ENCODE data around the gene FHIP2A. TPM values are rescaled to one million over a fixed set of nuclear protein-coding genes. Genes with fewer than 3 reads are reported as not detected.

The FHIP2A gene
- total and polyA plus RNA-seq, 12 donors, result 8.1 to 39.6 (median 25.2) TPM

DNA sequence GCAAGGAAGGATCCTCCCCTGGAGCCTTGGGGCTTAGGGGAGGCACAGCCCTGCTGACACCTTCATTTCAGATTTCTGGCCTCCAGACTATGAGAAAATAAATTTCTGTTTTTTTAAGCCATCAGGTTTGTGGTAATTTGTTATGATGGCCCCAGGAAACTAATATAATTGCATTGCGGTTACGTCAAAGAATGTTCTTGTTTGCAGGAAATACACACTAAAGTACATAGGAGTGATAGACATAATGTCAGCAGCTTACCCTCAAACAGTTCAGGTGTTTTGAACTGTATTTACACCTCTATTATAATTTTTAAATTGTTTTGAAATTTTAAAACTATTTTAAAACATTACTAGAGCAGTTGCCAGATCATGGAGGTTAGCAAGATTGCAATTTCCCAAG is 12.6 kb upstream of the FHIP2A start:
- TF ChIP-seq, protein P1, sequence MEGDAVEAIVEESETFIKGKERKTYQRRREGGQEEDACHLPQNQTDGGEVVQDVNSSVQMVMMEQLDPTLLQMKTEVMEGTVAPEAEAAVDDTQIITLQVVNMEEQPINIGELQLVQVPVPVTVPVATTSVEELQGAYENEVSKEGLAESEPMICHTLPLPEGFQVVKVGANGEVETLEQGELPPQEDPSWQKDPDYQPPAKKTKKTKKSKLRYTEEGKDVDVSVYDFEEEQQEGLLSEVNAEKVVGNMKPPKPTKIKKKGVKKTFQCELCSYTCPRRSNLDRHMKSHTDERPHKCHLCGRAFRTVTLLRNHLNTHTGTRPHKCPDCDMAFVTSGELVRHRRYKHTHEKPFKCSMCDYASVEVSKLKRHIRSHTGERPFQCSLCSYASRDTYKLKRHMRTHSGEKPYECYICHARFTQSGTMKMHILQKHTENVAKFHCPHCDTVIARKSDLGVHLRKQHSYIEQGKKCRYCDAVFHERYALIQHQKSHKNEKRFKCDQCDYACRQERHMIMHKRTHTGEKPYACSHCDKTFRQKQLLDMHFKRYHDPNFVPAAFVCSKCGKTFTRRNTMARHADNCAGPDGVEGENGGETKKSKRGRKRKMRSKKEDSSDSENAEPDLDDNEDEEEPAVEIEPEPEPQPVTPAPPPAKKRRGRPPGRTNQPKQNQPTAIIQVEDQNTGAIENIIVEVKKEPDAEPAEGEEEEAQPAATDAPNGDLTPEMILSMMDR (IDR thresholded peaks at IDR 0.05), result no peak
- TF ChIP-seq POLR2A (IDR thresholded peaks at IDR 0.05), result no peak
- 95 to 99% (median 96%) methylated on average over 2 of the region's 2 CpGs for WGBS, 4 donors
- Histone ChIP-seq H3K27ac (no peak overlapping the region), H3K27me3 (no peaks in the 10 kb centered on the region), H3K4me3 (no peak overlapping the region), H3K4me1 (replicated peaks in 1 of 2) (no peaks in the 10 kb centered on the region), H3K9me3 (replicated peaks in 1 of 3) (no peaks in the 10 kb centered on the region), H3K36me3 (replicated peaks in 1 of 2) (no peaks in the 10 kb centered on the region)
- DNase-seq, result no peak
- intact Hi-C loops (cut with DNase I), result no loop called here

DNA sequence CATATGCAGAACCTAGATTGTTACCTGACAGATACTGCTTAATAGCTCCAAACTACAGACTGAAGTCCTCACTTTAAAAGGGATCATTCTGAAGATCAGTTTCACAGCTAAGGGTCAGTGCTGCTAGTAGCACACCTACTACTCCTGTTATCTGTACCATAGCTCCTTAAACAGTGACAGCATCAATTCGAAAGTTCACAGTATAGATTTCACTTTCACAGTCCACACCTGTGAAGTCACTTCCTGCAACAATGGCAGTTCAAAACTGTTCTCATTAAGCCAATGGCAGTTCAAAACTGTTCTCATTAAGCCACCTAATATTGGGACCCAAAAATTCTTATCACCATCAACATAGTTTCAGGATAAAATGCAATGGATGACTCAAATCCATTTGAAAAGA is 10.7 kb upstream of the FHIP2A start:
- TF ChIP-seq POLR2A (IDR thresholded peaks at IDR 0.05), result no peak
- TF ChIP-seq, protein P1 (IDR thresholded peaks at IDR 0.05), result no peak
- no peaks in the 10 kb centered on the region for H3K9me3 ChIP-seq (replicated peaks in 1 of 3)
- H3K27me3 ChIP-seq, result no peaks in the 10 kb centered on the region
- H3K4me1 ChIP-seq (replicated peaks in 1 of 2), result no peaks in the 10 kb centered on the region
- H3K4me3 ChIP-seq, result no peak overlapping the region
- DNase-seq, result no peak
- WGBS, 4 donors, result 60 to 91% (median 83%) methylated on average over 1 of the region's 1 CpG
- no peak overlapping the region for H3K27ac ChIP-seq
- intact Hi-C loops (cut with DNase I), result no loop called here
- no peaks in the 10 kb centered on the region for H3K36me3 ChIP-seq (replicated peaks in 1 of 2)

DNA sequence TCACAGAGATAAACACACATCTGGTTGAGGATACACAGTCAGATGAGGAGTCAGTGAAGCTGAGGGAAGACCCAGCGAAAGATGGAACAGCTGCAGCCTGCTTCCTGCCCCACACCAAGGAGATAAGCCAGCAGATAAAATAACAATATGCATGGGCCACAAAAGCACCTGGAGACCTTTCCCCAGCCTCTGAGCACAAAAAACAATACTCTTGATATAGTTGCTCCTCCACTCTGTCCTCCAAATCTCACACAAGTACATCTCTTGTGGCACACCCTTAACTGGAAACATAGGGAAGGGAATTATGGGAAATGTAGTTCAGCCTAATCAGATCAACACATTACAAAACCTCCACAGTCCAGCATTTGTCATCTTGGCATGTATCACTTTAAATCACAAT is 9.7 kb upstream of the FHIP2A start:
- Histone ChIP-seq H3K4me1 (replicated peaks in 1 of 2) (no peaks in the 10 kb centered on the region), H3K36me3 (replicated peaks in 1 of 2) (no peaks in the 10 kb centered on the region), H3K4me3 (no peak overlapping the region), H3K9me3 (replicated peaks in 1 of 3) (no peaks in the 10 kb centered on the region), H3K27me3 (no peaks in the 10 kb centered on the region), H3K27ac (no peak overlapping the region)
- intact Hi-C loops (cut with DNase I), result no loop called here
- DNase-seq, result no peak
- TF ChIP-seq, protein P1 (IDR thresholded peaks at IDR 0.05), result no peak
- TF ChIP-seq POLR2A (IDR thresholded peaks at IDR 0.05), result no peak
- 89 to 100% (median 90%) methylated on average over 1 of the region's 1 CpG for WGBS, 4 donors

DNA sequence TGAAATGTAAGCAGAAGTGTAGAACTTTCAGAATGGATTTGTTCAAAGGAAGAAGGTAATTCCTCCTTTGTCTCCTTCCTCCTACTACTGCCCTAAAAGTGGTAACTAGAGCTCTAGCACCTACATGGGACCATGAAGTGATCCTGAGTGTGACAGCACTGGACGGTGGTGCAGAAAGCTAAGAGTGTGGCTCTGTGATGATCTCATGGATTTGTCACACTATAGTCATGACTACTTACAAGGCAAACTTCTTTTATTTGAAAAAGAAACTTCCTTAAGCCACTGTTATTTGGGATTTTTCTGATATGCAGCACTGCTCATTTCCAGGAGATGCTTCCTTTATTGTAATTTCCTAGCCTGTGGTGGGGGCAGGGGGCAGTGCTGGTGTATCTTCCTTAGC is 5.8 kb upstream of the FHIP2A start:
- Histone ChIP-seq H3K27ac (no peak overlapping the region), H3K9me3 (replicated peaks in 1 of 3) (no peaks in the 10 kb centered on the region), H3K27me3 (no peaks in the 10 kb centered on the region), H3K4me1 (replicated peaks in 1 of 2) (peaks cover 0 to under 1% of the 10 kb centered on the region in 2 donors), H3K36me3 (replicated peaks in 1 of 2) (no peaks in the 10 kb centered on the region), H3K4me3 (no peak overlapping the region)
- no peak for DNase-seq
- WGBS, 4 donors, result 80 to 93% (median 86%) methylated on average over 1 of the region's 1 CpG
- intact Hi-C loops (cut with DNase I), result no loop called here
- no peak for TF ChIP-seq POLR2A (IDR thresholded peaks at IDR 0.05)
- TF ChIP-seq, protein P1 (IDR thresholded peaks at IDR 0.05), result no peak
